ENCODE results near the gene NUDT16L1.

NUDT16L1 gene

DNA sequence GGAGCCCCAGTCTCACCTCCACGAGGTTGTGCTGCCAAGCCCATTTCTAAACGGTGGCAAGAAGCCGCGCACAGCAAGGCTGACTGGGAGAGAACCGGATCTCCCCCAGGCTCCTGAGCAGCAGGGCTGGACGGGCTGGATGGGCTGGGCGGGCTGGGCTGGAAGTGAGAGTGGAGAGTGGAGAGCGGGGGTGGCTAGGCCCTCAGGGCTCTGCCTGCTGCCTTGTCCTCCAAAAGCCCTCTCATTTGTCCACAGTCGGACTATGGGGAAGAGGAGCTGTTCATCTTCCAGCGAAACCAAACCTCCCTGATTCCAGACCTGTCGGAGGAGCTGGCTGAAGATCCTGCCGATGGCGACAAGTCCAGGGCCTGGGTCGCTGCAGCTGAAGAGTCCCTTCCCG lies 44.2 kb downstream of the NUDT16L1 start:
- TF ChIP-seq, protein P1, sequence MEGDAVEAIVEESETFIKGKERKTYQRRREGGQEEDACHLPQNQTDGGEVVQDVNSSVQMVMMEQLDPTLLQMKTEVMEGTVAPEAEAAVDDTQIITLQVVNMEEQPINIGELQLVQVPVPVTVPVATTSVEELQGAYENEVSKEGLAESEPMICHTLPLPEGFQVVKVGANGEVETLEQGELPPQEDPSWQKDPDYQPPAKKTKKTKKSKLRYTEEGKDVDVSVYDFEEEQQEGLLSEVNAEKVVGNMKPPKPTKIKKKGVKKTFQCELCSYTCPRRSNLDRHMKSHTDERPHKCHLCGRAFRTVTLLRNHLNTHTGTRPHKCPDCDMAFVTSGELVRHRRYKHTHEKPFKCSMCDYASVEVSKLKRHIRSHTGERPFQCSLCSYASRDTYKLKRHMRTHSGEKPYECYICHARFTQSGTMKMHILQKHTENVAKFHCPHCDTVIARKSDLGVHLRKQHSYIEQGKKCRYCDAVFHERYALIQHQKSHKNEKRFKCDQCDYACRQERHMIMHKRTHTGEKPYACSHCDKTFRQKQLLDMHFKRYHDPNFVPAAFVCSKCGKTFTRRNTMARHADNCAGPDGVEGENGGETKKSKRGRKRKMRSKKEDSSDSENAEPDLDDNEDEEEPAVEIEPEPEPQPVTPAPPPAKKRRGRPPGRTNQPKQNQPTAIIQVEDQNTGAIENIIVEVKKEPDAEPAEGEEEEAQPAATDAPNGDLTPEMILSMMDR (IDR thresholded peaks at IDR 0.05) = no peak

DNA sequence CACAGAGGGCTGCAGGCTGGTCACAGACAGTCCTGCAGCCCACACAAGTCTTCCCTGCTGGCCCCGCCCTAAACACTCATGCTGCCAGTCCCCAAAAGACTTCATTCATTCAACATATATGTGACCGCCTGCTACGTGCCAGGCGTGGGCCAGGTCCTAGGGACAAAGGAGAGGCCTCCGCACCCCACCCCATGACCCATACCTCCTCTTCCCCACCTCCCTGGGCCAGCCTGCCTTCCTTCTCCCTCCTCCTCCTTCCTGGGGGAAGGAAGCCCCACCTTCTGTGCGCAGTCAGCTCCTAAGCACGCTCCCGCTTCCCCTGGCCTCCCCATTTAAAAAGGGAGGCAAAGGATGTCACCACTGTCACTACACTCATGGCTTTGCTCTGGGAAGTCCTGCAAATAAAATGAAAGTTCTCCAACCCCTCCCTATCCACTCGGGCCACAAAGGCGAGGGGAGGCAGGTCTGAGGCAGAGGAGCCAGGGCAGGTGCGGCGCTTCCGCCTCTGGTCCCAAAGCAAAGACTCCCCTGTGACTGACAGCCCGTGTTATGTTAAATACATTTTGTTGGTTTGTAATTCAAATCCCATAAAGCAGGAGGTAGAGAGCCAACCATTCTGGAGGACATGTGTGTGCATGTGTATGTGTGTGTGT lies 50.0 kb downstream of the NUDT16L1 start:
- TF ChIP-seq, protein P1 (IDR thresholded peaks at IDR 0.05) = no peak

DNA sequence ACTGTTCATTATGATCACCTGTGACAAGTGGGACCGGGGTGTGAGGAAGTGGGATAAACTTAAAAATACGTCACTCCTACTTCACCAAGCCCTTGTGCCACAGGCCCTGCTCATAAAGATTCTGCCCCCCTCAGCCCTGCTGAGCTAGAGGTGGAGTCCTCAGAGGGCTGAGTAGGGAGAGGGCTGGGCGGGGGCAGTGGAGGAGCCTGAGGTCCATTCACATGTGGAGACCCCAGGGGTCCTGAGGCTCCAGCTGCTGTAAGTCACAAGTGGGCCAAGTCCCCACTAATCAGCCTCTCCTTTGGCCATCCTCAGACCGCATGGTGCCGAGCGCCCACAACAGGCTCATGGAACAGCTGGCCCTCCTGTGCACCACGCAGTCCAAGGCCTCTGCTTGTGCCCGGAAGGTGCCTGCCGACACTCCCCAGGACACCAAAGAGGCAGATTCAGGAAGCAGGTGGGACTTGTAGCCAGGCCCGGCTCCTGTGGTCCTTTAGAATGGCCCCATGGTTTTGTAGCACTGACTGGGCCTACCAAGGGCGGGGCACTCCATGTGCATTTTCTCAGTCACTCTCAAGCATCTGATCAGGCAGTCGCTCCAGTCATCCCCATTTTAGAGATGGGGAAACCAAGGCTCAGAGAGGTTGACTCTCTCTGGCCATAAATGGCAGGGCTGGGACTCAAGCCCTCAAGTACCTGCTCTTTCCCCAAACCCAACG lies 51.4 kb downstream of the NUDT16L1 start:
- TF ChIP-seq, protein P1 (IDR thresholded peaks at IDR 0.05) = no peak

DNA sequence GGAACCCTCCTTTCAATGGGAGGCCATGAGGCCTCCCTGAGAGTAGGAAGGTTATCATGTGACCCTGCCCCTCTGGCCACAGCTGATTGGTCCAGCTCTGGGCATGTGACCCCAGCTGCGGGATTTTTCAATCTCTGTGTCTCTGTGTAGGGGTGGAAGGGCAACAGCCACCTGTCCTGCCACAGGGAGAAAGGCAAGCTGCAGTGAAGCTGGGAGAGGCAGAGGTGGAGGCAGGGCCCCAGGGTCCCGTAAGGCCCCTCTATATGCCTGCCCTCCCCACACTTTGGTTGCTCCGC lies 51.9 kb downstream of the NUDT16L1 start:
- TF ChIP-seq, protein P1 (IDR thresholded peaks at IDR 0.05) = no peak

Data from LNCAP (cell line).